GM18499 (cell line): ENCODE measurements around the gene STAT4.

Experiments used
- ATAC-seq: cut with Tn5 transposase; IDR thresholded peaks from one replicate; pipeline ENCODE4 v1.9.1; 2021; ENCODE audit warnings: moderate number of reproducible peaks; ENCODE audit not compliant: insufficient read depth, unreplicated experiment

The STAT4 gene

GRCh38 chr2:191020221-191020741 is 130.5 kb downstream of the STAT4 start:
- ATAC-seq = peak; percentile 67

GRCh38 chr2:191019376-191019775 is 131.4 kb downstream of the STAT4 start:
- ATAC-seq = no peak

GRCh38 chr2:191018643-191019119 is 132.1 kb downstream of the STAT4 start:
- ATAC-seq = no peak

GRCh38 chr2:191018048-191018447 is 132.7 kb downstream of the STAT4 start:
- no peak for ATAC-seq

GRCh38 chr2:191015831-191016230 is 135.0 kb downstream of the STAT4 start:
- ATAC-seq = no peak

GRCh38 chr2:191015239-191015638 is 135.6 kb downstream of the STAT4 start:
- ATAC-seq = no peak

- no peak for ATAC-seq
Observed at GRCh38 chr2:191014653-191015020, 136.2 kb downstream of the STAT4 start.

- ATAC-seq = peak; percentile 50
Observed at GRCh38 chr2:191013932-191014652, 136.7 kb downstream of the STAT4 start, which contains the start of gene STAT1. TSS of gene STAT1 (minus strand) at chr2:191014171. CDS start at chr2:191010003, 4,168 bp downstream.

- no peak for ATAC-seq
Observed at GRCh38 chr2:191013682-191013931, 137.2 kb downstream of the STAT4 start.

GRCh38 chr2:191012845-191013681 is 137.7 kb downstream of the STAT4 start:
- ATAC-seq = no peak

GRCh38 chr2:191012346-191012745 is 138.4 kb downstream of the STAT4 start:
- no peak for ATAC-seq

GRCh38 chr2:191010887-191011885 is 139.6 kb downstream of the STAT4 start:
- ATAC-seq = no peak

- ATAC-seq = no peak
Observed at GRCh38 chr2:191009541-191010374, 141.0 kb downstream of the STAT4 start.

- ATAC-seq = no peak
Observed at GRCh38 chr2:191008286-191008685, 142.5 kb downstream of the STAT4 start.

GRCh38 chr2:191006997-191007783 is 143.6 kb downstream of the STAT4 start:
- no peak for ATAC-seq

- ATAC-seq = no peak
Observed at GRCh38 chr2:191006297-191006696, 144.5 kb downstream of the STAT4 start.

GRCh38 chr2:191003405-191004309 is 147.1 kb downstream of the STAT4 start:
- ATAC-seq = no peak

GRCh38 chr2:191001624-191002023 is 149.2 kb downstream of the STAT4 start:
- ATAC-seq = no peak
